GM23338 (cell line): ENCODE results near the gene NFKB2. TPM values are rescaled to one million over a fixed set of nuclear protein-coding genes. Genes with fewer than 3 reads are reported as not detected.

ENCODE experiments used
- ATAC-seq: fragments of 200-7000 bp; cut with Tn5 transposase; 3 replicates; pipeline ENCODE4 v1.9.1; 2020
- DNase-seq: peaks from one replicate; pipeline ENCODE4 v3.0.0-alpha.2; 2015; ENCODE audit warnings: low spot score
- H2AFZ ChIP-seq: fragments of 200-600 bp; sonication (generic); 2 replicates; pipeline ENCODE4 v1.8.0; 2016; ENCODE audit warnings: antibody characterized with exemption, mild to moderate bottlenecking, moderate library complexity
- H3F3A ChIP-seq: fragments of 200-600 bp; sonication (generic); replicated peaks from 2 replicates; pipeline ENCODE4 v1.8.0; 2017; ENCODE audit warnings: antibody characterized with exemption, mixed run types, low read depth
- H3K27ac ChIP-seq: fragments of 200-600 bp; sonication (generic); 2 replicates; pipeline ENCODE4 v1.6.1; 2016; ENCODE audit warnings: low read depth
- H3K27me3 ChIP-seq: fragments of 200-600 bp; sonication (generic); 2 replicates; pipeline ENCODE4 v1.8.0; 2016; ENCODE audit warnings: mild to moderate bottlenecking, mixed run types, moderate library complexity; ENCODE audit not compliant: insufficient read depth
- H3K36me3 ChIP-seq: fragments of 200-600 bp; sonication (generic); 2 replicates; pipeline ENCODE4 v1.8.0; 2016; ENCODE audit warnings: mild to moderate bottlenecking; ENCODE audit not compliant: insufficient read depth
- H3K4me1 ChIP-seq: fragments of 200-600 bp; sonication (generic); 2 replicates; pipeline ENCODE4 v1.8.0; 2016; ENCODE audit warnings: mild to moderate bottlenecking, moderate library complexity; ENCODE audit not compliant: insufficient read depth
- H3K4me2 ChIP-seq: fragments of 200-600 bp; sonication (generic); 2 replicates; pipeline ENCODE4 v1.7.1; 2017; ENCODE audit warnings: mixed run types
- H3K4me3 ChIP-seq: fragments of 200-600 bp; sonication (generic); 2 replicates; pipeline ENCODE4 v1.6.1; 2016; ENCODE audit warnings: mixed run types
- H3K79me2 ChIP-seq: fragments of 200-600 bp; sonication (generic); replicated peaks from 2 replicates; pipeline ENCODE4 v1.8.0; 2017; ENCODE audit warnings: mild to moderate bottlenecking; ENCODE audit not compliant: insufficient read depth
- H3K9me2 ChIP-seq: fragments of 200-600 bp; sonication (generic); 2 replicates; pipeline ENCODE4 v1.8.0; 2017; ENCODE audit not compliant: insufficient read depth
- H4K20me1 ChIP-seq: fragments of 200-600 bp; sonication (generic); replicated peaks from 2 replicates; pipeline ENCODE4 v1.8.0; 2017; ENCODE audit warnings: mild to moderate bottlenecking; ENCODE audit not compliant: insufficient read depth
- H3K27ac Mint-ChIP-seq: 2 replicates; pipeline ENCODE4 v1.8.0; 2020; ENCODE audit warnings: inconsistent platforms, mild to moderate bottlenecking, moderate library complexity, mixed read lengths
- H3K27me3 Mint-ChIP-seq: 3 replicates; pipeline ENCODE4 v1.8.0; 2022; ENCODE audit warnings: low read depth, mild to moderate bottlenecking, moderate library complexity, mixed read lengths, inconsistent platforms; ENCODE audit not compliant: insufficient read depth, poor library complexity
- H3K36me3 Mint-ChIP-seq: 3 replicates; pipeline ENCODE4 v1.8.0; 2021; ENCODE audit warnings: low read depth, mild to moderate bottlenecking, inconsistent platforms, moderate library complexity, mixed read lengths
- H3K4me1 Mint-ChIP-seq: 3 replicates; pipeline ENCODE4 v1.8.0; 2020; ENCODE audit warnings: mild to moderate bottlenecking, inconsistent platforms, mixed read lengths
- H3K4me3 Mint-ChIP-seq: 3 replicates; pipeline ENCODE4 v1.8.0; 2021; ENCODE audit warnings: moderate library complexity, mild to moderate bottlenecking, inconsistent platforms, mixed read lengths
- H3K9me3 Mint-ChIP-seq: 3 replicates; pipeline ENCODE4 v1.8.0; 2020; ENCODE audit warnings: moderate library complexity, mild to moderate bottlenecking, inconsistent platforms, mixed read lengths
- EZH2 ChIP-seq: fragments of 200-600 bp; sonication (generic); IDR thresholded peaks from one replicate; pipeline ENCODE4 v1.8.0; 2017; ENCODE audit warnings: antibody characterized with exemption, mild to moderate bottlenecking, low read depth; ENCODE audit not compliant: unreplicated experiment
- EZH2phosphoT487 ChIP-seq: fragments of 200-600 bp; sonication (generic); IDR thresholded peaks from one replicate; pipeline ENCODE4 v1.8.1; 2018; ENCODE audit warnings: antibody characterized with exemption; ENCODE audit not compliant: unreplicated experiment
- JUNB ChIP-seq: IDR thresholded peaks from one replicate; pipeline ENCODE4 v1.6.1; 2016; ENCODE audit warnings: antibody characterized with exemption; ENCODE audit not compliant: unreplicated experiment
- POLR2AphosphoS5 ChIP-seq: IDR thresholded peaks from 2 replicates; pipeline ENCODE4 v1.6.1; 2016; ENCODE audit warnings: antibody characterized with exemption, low read depth
- STAT1 ChIP-seq: IDR thresholded peaks from one replicate; pipeline ENCODE4 v1.6.1; 2016; ENCODE audit warnings: antibody characterized with exemption; ENCODE audit not compliant: unreplicated experiment
- polyA plus RNA-seq: library from polyadenylated mRNA; unstranded; fragments of >200 nt; fragmentation: Nextera tagmentation; extraction: Ambion mirVana; gene quantifications from 2 replicates; pipeline ENCODE4 v1.2.1, GENCODE V29; 2016
- total RNA-seq: library from RNA; depleted of rRNA; stranded (reverse); fragments of >200 nt; shearing (Covaris generic); gene quantifications from 2 replicates; pipeline ENCODE4 v1.2.3, GENCODE V29; 2014
- TF ChIP-seq, protein P1 (sequence below): fragments of 250-450 bp; sonication (Bioruptor Pico); IDR thresholded peaks from 2 replicates; pipeline ENCODE4 v1.5.0; 2020; ENCODE audit warnings: mild to moderate bottlenecking, moderate library complexity

The NFKB2 gene
- total and polyA plus RNA-seq, 2 experiments from 2014 or later: 6.8 to 29.4 TPM

DNA sequence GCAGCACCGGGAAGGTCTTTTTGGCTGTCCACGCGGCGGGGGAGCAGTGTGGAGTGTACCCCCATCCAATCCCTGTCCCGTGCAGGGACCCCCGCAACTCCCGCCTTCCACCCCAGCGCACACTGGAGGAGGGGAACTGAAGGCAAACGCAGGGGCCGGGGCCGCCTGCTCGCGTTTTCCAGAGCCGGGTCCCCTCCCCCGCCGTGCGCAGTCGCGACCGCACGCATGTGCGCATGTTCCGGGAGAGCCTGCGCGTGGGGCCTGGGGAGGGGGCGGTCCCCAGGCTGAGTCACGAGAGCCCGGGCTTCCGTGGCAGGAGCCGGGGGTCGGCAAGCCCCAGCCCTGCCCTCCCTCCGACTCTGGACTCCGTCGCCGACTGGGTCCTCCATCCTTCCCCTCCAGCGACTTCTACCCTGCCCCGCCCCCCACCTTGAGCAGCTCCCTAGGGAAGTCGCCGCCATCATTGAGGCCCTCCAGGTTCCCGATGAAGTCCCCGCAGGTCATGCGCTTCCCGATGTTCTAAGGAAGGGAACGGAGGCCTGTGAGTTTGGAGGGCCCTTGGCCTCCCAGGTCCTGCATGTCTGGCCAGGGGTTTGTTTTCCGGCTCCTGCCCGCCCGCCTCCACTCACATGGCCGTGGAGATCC is 15.0 kb downstream of the NFKB2 start (continued):
- TF ChIP-seq, protein P1, sequence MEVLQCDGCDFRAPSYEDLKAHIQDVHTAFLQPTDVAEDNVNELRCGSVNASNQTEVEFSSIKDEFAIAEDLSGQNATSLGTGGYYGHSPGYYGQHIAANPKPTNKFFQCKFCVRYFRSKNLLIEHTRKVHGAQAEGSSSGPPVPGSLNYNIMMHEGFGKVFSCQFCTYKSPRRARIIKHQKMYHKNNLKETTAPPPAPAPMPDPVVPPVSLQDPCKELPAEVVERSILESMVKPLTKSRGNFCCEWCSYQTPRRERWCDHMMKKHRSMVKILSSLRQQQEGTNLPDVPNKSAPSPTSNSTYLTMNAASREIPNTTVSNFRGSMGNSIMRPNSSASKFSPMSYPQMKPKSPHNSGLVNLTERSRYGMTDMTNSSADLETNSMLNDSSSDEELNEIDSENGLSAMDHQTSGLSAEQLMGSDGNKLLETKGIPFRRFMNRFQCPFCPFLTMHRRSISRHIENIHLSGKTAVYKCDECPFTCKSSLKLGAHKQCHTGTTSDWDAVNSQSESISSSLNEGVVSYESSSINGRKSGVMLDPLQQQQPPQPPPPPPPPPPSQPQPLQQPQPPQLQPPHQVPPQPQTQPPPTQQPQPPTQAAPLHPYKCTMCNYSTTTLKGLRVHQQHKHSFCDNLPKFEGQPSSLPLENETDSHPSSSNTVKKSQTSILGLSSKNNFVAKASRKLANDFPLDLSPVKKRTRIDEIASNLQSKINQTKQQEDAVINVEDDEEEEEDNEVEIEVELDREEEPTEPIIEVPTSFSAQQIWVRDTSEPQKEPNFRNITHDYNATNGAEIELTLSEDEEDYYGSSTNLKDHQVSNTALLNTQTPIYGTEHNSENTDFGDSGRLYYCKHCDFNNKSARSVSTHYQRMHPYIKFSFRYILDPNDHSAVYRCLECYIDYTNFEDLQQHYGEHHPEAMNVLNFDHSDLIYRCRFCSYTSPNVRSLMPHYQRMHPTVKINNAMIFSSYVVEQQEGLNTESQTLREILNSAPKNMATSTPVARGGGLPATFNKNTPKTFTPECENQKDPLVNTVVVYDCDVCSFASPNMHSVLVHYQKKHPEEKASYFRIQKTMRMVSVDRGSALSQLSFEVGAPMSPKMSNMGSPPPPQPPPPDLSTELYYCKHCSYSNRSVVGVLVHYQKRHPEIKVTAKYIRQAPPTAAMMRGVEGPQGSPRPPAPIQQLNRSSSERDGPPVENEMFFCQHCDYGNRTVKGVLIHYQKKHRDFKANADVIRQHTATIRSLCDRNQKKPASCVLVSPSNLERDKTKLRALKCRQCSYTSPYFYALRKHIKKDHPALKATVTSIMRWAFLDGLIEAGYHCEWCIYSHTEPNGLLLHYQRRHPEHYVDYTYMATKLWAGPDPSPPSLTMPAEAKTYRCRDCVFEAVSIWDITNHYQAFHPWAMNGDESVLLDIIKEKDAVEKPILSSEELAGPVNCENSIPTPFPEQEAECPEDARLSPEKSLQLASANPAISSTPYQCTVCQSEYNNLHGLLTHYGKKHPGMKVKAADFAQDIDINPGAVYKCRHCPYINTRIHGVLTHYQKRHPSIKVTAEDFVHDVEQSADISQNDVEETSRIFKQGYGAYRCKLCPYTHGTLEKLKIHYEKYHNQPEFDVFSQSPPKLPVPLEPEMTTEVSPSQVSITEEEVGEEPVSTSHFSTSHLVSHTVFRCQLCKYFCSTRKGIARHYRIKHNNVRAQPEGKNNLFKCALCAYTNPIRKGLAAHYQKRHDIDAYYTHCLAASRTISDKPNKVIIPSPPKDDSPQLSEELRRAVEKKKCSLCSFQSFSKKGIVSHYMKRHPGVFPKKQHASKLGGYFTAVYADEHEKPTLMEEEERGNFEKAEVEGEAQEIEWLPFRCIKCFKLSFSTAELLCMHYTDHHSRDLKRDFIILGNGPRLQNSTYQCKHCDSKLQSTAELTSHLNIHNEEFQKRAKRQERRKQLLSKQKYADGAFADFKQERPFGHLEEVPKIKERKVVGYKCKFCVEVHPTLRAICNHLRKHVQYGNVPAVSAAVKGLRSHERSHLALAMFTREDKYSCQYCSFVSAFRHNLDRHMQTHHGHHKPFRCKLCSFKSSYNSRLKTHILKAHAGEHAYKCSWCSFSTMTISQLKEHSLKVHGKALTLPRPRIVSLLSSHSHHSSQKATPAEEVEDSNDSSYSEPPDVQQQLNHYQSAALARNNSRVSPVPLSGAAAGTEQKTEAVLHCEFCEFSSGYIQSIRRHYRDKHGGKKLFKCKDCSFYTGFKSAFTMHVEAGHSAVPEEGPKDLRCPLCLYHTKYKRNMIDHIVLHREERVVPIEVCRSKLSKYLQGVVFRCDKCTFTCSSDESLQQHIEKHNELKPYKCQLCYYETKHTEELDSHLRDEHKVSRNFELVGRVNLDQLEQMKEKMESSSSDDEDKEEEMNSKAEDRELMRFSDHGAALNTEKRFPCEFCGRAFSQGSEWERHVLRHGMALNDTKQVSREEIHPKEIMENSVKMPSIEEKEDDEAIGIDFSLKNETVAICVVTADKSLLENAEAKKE (CRISPR knock-in tag): no peak
- TF ChIP-seq EZH2phosphoT487: no peak
- peak; percentile 62 for TF ChIP-seq POLR2AphosphoS5
- no peak for TF ChIP-seq JUNB
- no peak for TF ChIP-seq STAT1
- TF ChIP-seq EZH2: no peak

DNA sequence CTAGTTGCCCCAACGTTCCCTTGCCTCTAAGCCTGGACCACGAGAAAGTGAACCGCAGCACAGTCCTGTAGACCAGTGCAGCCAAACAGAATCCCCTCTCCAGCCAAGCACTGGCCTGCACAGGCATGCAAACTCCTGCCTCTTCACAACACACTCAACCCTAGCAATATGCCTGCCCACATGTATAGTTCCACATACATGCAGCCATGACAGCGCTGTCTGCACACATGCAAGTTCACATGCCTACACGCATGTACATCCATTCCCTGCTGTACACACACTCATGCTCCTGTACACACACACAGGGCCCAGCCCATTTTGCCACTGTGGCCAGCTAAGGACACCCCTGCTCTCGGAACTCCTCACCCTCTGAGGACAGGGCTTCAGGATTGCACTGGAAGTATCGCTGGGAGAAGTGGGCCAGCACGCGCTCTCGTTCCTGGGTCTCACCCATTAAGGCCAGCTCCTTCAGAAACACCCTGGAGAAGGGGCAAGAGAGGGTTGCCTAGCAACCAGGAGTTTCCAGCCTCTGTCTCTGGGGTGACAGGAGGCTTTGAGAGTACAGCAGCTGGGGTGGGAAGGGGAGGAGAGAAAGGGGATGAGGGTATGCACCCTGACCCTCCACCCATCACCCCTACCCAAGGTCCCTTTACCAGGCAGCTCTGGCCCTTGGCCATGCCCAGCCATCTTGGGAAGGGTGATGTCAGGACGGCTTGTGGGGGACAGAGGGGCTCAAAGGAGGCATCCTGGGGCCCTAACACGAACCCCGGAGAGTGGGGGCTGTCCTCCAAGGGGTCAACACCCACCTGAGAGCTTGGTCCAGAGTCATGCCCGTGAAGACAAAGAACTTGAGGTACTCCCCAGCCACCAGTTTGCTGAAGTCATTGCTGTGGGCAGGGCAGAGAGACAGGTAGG is 16.1 kb downstream of the NFKB2 start:
- H3K27me3 Mint-ChIP-seq: peaks cover 52% of the 10 kb centered on the region
- H3K27me3 ChIP-seq: peaks cover 53% of the 10 kb centered on the region
- TF ChIP-seq EZH2: no peak
- TF ChIP-seq, protein P1 (CRISPR knock-in tag): no peak

More for the DNA sequence above, 16.1 kb downstream of the NFKB2 start:
- Histone ChIP-seq H3K79me2 (no peaks in the 10 kb centered on the region), H3K36me3 (no peaks in the 10 kb centered on the region), H3K9me2 (no peaks in the 10 kb centered on the region), H3F3A (peaks cover 7% of the 10 kb centered on the region), H3K27ac (no peak overlapping the region), H3K4me1 (peaks cover 16% of the 10 kb centered on the region), H4K20me1 (no peaks in the 10 kb centered on the region), H3K4me3 (peak overlapping the region; percentile 75), H3K4me2 (peak overlapping the region; percentile 98), H2AFZ (0 out of 2 replicates have a peak overlapping the region, but pooled peaks have one; percentile 94)
- Mint-ChIP-seq H3K27ac (no peak overlapping the region), H3K9me3 (no peaks in the 10 kb centered on the region), H3K4me1 (peaks cover 34% of the 10 kb centered on the region), H3K4me3 (peak overlapping the region; percentile 61), H3K36me3 (peaks cover 2% of the 10 kb centered on the region; the same call in 1 of the 3 replicates)
- ATAC-seq (no peak), DNase-seq (no peak)
